PC-3 (cell line): ENCODE results near the gene DKK3. TPM values are rescaled to one million over a fixed set of nuclear protein-coding genes. Genes with fewer than 3 reads are reported as not detected.

ENCODE experiments used
- ATAC-seq: fragments of 200-7000 bp; cut with Tn5 transposase; 2 replicates; pipeline ENCODE4 v1.9.1; 2020; ENCODE audit warnings: mild to moderate bottlenecking, moderate library complexity
- BruUV-seq: library from RNA; stranded (reverse); fragments of 400-500 nt; replicated peaks from 2 replicates; lab custom pipeline; 2021; lab: Mats Ljungman, UMichigan
- CTCF ChIA-PET: fragments of 300-600 bp; sonication (Branson Sonifier 250); formaldehyde crosslinking; loops from one replicate; lab custom pipeline; 2022; ENCODE audit warnings: antibody characterized with exemption; lab: Charles Lee
- POLR2A ChIA-PET: fragments of 300-600 bp; sonication (Branson Sonifier 250); formaldehyde crosslinking; loops from one replicate; lab custom pipeline; 2022; ENCODE audit warnings: antibody characterized with exemption; ENCODE audit not compliant: unreplicated experiment; lab: Charles Lee
- DNase-seq: peaks from one replicate; pipeline ENCODE4 v3.0.0-alpha.2; 2015
- H2AFZ ChIP-seq: fragments of 300-600 bp; sonication (generic); 2 replicates; pipeline ENCODE4 v1.6.0; 2016; ENCODE audit warnings: antibody characterized with exemption, low read length
- H3F3A ChIP-seq: fragments of 300-600 bp; sonication (generic); one replicate; pipeline ENCODE4 v1.6.0; 2017; ENCODE audit warnings: antibody characterized with exemption, low read length, control low read depth, mild to moderate bottlenecking; ENCODE audit not compliant: unreplicated experiment
- H3K27ac ChIP-seq: fragments of 300-600 bp; sonication (generic); 2 replicates; pipeline ENCODE4 v1.5.1; 2016; ENCODE audit warnings: mild to moderate bottlenecking, low read length
- H3K27me3 ChIP-seq: fragments of 300-600 bp; sonication (generic); 2 replicates; pipeline ENCODE4 v1.6.1; 2016; ENCODE audit warnings: low read length, mixed read lengths
- H3K36me3 ChIP-seq: fragments of 300-600 bp; sonication (generic); 2 replicates; pipeline ENCODE4 v1.6.1; 2016; ENCODE audit warnings: low read depth, mixed run types, low read length, mixed read lengths
- H3K4me1 ChIP-seq: fragments of 300-600 bp; sonication (generic); 2 replicates; pipeline ENCODE4 v1.5.1; 2016; ENCODE audit warnings: low read length; ENCODE audit not compliant: insufficient read depth
- H3K4me2 ChIP-seq: fragments of 300-600 bp; sonication (generic); 2 replicates; pipeline ENCODE4 v1.6.0; 2016; ENCODE audit warnings: low read length
- H3K4me3 ChIP-seq: fragments of 300-600 bp; sonication (generic); 2 replicates; pipeline ENCODE4 v1.5.1; 2016; ENCODE audit warnings: mild to moderate bottlenecking, low read length, mixed read lengths
- H3K79me2 ChIP-seq: fragments of 300-600 bp; sonication (generic); 2 replicates; pipeline ENCODE4 v1.6.1; 2017; ENCODE audit warnings: low read length, mixed read lengths
- H3K9ac ChIP-seq: fragments of 300-600 bp; sonication (generic); 2 replicates; pipeline ENCODE4 v1.6.0; 2016; ENCODE audit warnings: mild to moderate bottlenecking, low read length
- H3K9me2 ChIP-seq: fragments of 300-600 bp; sonication (generic); replicated peaks from 2 replicates; pipeline ENCODE4 v1.6.1; 2016; ENCODE audit warnings: mixed run types, low read length, mixed read lengths
- H3K9me3 ChIP-seq: fragments of 300-600 bp; sonication (generic); 2 replicates; pipeline ENCODE4 v1.6.1; 2016; ENCODE audit warnings: low read length, mixed read lengths
- H4K20me1 ChIP-seq: fragments of 300-600 bp; sonication (generic); 2 replicates; pipeline ENCODE4 v1.6.1; 2016; ENCODE audit warnings: low read length, mixed read lengths
- CTCF ChIP-seq: fragments of 300-600 bp; sonication (generic); conservative IDR thresholded peaks from 2 replicates; pipeline ENCODE4 v1.5.1; 2017; ENCODE audit warnings: antibody characterized with exemption, low read depth, mild to moderate bottlenecking, low read length
- EZH2 ChIP-seq: fragments of 300-600 bp; sonication (generic); IDR thresholded peaks from one replicate; pipeline ENCODE4 v1.6.1; 2017; ENCODE audit warnings: antibody characterized with exemption, mild to moderate bottlenecking, low read length; ENCODE audit not compliant: unreplicated experiment
- EZH2phosphoT487 ChIP-seq: fragments of 300-600 bp; sonication (generic); IDR thresholded peaks from 2 replicates; pipeline ENCODE4 v1.6.1; 2018; ENCODE audit warnings: mild to moderate bottlenecking, antibody characterized with exemption, low read length, borderline replicate concordance
- intact Hi-C: fragments of 100-400 bp; cut with micrococcal nuclease; formaldehyde crosslinking; loops from 2 replicates; pipeline ENCODE4 v1.9.0; 2023
- total RNA-seq: library from RNA; depleted of rRNA; stranded (reverse); fragments of >200 nt; gene quantifications from 2 replicates; pipeline ENCODE4 v1.2.3, GENCODE V29; 2014

Gene DKK3
- total RNA-seq, 1 experiment from 2014 or later, result 0.07 TPM

- H3K4me2 ChIP-seq, result no peak overlapping the region
- H3K27me3 ChIP-seq, result no peaks in the 10 kb centered on the region
- H3K36me3 ChIP-seq, result no peaks in the 10 kb centered on the region
- ATAC-seq (peak; percentile 12; the same call in 1 of the 2 replicates), DNase-seq (peak; percentile 52)
- H2AFZ ChIP-seq, result no peak overlapping the region
- no peaks in the 10 kb centered on the region for H3K79me2 ChIP-seq
- H3K4me1 ChIP-seq, result peaks cover 48% of the 10 kb centered on the region
- H4K20me1 ChIP-seq, result no peaks in the 10 kb centered on the region
- H3K27ac ChIP-seq, result no peak overlapping the region
- H3K4me3 ChIP-seq, result no peak overlapping the region
- H3K9me3 ChIP-seq, result no peaks in the 10 kb centered on the region
- H3K9ac ChIP-seq, result no peak overlapping the region
- POLR2A ChIA-PET, result no interaction called here
- BruUV-seq, result no TSS peak
- intact Hi-C loops, result loop anchor here (5.0 kb wide), 1 partner anchor 50 kb away; no protein-coding TSS in a partner anchor
- CTCF ChIA-PET, result no interaction called here
- H3K9me2 ChIP-seq, result no peaks in the 10 kb centered on the region
- TF ChIP-seq CTCF (no peak), EZH2 (no peak), EZH2phosphoT487 (no peak)
- peaks cover 4% of the 10 kb centered on the region for H3F3A ChIP-seq
Measured at GRCh38 chr11:11992257-11993212, 15.9 kb downstream of the DKK3 start.

GRCh38 chr11:11989774-11990744 lies 18.4 kb downstream of the DKK3 start:
- Histone ChIP-seq H3F3A (peaks cover 4% of the 10 kb centered on the region), H3K9me2 (no peaks in the 10 kb centered on the region), H3K4me3 (no peak overlapping the region), H3K4me2 (no peak overlapping the region), H3K79me2 (no peaks in the 10 kb centered on the region), H3K36me3 (no peaks in the 10 kb centered on the region), H3K4me1 (peaks cover 56% of the 10 kb centered on the region), H3K9me3 (no peaks in the 10 kb centered on the region), H3K27ac (no peak overlapping the region), H4K20me1 (no peaks in the 10 kb centered on the region), H3K27me3 (no peaks in the 10 kb centered on the region), H2AFZ (no peak overlapping the region), H3K9ac (no peak overlapping the region)
- TF ChIP-seq CTCF, result no peak
- TF ChIP-seq EZH2phosphoT487, result no peak
- TF ChIP-seq EZH2, result no peak
- no TSS peak for BruUV-seq
- POLR2A ChIA-PET, result no interaction called here
- CTCF ChIA-PET, result no interaction called here
- no peak for DNase-seq
- no peak for ATAC-seq
- intact Hi-C loops, result loop anchor here (5.0 kb wide), 1 partner anchor 52 kb away; no protein-coding TSS in a partner anchor
